GM10266 (cell line): ENCODE measurements around the gene CEP63.

ENCODE experiments used
- DNase-seq: peaks from one replicate; pipeline ENCODE4 v3.0.0; 2012; ENCODE audit errors: extremely low spot score
- CTCF ChIP-seq: IDR thresholded peaks from 2 replicates; pipeline ENCODE4 v1.5.1; 2012; ENCODE audit warnings: mild to moderate bottlenecking, low read depth; ENCODE audit not compliant: control insufficient read depth, insufficient read depth; ENCODE audit errors: missing control alignments

The CEP63 gene

GRCh38 chr3:134511500-134511899 is 25.6 kb downstream of the CEP63 start:
- DNase-seq: no peak

GRCh38 chr3:134516905-134517304 is 31.0 kb downstream of the CEP63 start:
- TF ChIP-seq CTCF: no peak
- no peak for DNase-seq

More at GRCh38 chr3:134511500-134511899, 25.6 kb downstream of the CEP63 start:
- no peak for TF ChIP-seq CTCF

- no peak for DNase-seq
Observed at GRCh38 chr3:134517791-134518190, 31.9 kb downstream of the CEP63 start.

GRCh38 chr3:134522541-134522940 is 36.7 kb downstream of the CEP63 start:
- no peak for TF ChIP-seq CTCF
- no peak for DNase-seq

More at GRCh38 chr3:134517791-134518190, 31.9 kb downstream of the CEP63 start:
- no peak for TF ChIP-seq CTCF

GRCh38 chr3:134525293-134525692 is 39.4 kb downstream of the CEP63 start:
- TF ChIP-seq CTCF: no peak
- DNase-seq: no peak

- no peak for TF ChIP-seq CTCF
Observed at GRCh38 chr3:134526319-134526718, 40.5 kb downstream of the CEP63 start.

GRCh38 chr3:134527037-134527436 is 41.2 kb downstream of the CEP63 start:
- DNase-seq: no peak
- no peak for TF ChIP-seq CTCF

More at GRCh38 chr3:134526319-134526718, 40.5 kb downstream of the CEP63 start:
- DNase-seq: no peak
